Neural progenitor cell (in vitro differentiated cells): ENCODE results near the gene C10orf88.

Experiments
- CTCF ChIP-seq: fragments of 200-600 bp; sonication (generic); IDR thresholded peaks from 2 replicates; pipeline ENCODE4 v1.5.1; 2017; ENCODE audit warnings: antibody characterized with exemption, mild to moderate bottlenecking
- EZH2 ChIP-seq: fragments of 200-600 bp; sonication (generic); IDR thresholded peaks from 2 replicates; pipeline ENCODE4 v1.6.1; 2017; ENCODE audit warnings: antibody characterized with exemption, mild to moderate bottlenecking, moderate library complexity
- EZH2phosphoT487 ChIP-seq: fragments of 200-600 bp; sonication (generic); IDR thresholded peaks from 2 replicates; pipeline ENCODE4 v1.6.1; 2017; ENCODE audit warnings: antibody characterized with exemption

- no peak for TF ChIP-seq EZH2
- TF ChIP-seq CTCF, result no peak
- no peak for TF ChIP-seq EZH2phosphoT487
Measured at GRCh38 chr10:122962405-122962804, 8.4 kb upstream of the C10orf88 start.
